ENCODE measurements around the gene TELO2.

DNA sequence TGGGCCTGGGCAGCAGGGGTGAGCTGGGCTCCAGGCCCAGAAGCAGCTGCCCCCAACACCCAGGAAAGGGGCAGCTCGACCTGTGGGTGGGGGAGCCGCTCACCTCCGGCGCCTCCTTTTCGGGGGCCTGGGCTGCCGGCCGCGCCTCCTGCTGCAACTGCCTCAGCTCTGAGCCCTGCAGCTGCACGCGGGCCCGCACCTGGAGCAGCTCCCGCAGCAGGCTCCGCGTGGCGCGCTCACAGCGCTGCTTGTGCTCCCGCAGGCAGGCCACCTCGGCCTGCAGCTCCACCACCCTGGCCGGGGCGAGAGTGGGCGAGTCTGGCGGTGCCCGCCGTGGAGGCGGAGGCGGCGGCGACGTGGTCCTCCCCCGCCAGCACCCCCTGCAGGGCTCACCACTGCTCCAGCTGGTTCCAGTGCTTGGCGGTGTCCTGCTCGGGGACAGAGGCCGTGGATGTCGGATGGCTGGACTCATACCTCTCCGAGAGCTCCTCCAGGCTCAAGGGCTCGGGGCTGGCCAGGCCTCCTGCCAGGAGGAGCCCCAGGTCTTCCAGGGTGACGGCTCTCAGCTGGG is 49.7 kb upstream of the TELO2 start:
- no peak for TF ChIP-seq RARB (CRISPR knock-in tag; IDR thresholded peaks at IDR 0.05)
- TF ChIP-seq ARNTL (CRISPR knock-in tag; IDR thresholded peaks at IDR 0.05; ENCODE audit: borderline replicate concordance, low read depth) = no peak
- TF ChIP-seq ZFP3 (CRISPR knock-in tag; IDR thresholded peaks at IDR 0.05) = no peak
- no peak for TF ChIP-seq ZFP30 (CRISPR knock-in tag; IDR thresholded peaks at IDR 0.05)
- TF ChIP-seq ZC3H10 (CRISPR knock-in tag; IDR thresholded peaks at IDR 0.05) = no peak
- TF ChIP-seq, protein P1, sequence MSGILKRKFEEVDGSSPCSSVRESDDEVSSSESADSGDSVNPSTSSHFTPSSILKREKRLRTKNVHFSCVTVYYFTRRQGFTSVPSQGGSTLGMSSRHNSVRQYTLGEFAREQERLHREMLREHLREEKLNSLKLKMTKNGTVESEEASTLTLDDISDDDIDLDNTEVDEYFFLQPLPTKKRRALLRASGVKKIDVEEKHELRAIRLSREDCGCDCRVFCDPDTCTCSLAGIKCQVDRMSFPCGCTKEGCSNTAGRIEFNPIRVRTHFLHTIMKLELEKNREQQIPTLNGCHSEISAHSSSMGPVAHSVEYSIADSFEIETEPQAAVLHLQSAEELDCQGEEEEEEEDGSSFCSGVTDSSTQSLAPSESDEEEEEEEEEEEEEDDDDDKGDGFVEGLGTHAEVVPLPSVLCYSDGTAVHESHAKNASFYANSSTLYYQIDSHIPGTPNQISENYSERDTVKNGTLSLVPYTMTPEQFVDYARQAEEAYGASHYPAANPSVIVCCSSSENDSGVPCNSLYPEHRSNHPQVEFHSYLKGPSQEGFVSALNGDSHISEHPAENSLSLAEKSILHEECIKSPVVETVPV (CRISPR knock-in tag; IDR thresholded peaks at IDR 0.05) = no peak
